Stimulated activated CD4-positive, alpha-beta T cell treated with anti-CD3 and anti-CD28 coated beads, Interleukin-2, amount 100 ng/mL, for 48 hours (primary cell): ENCODE measurements around the gene ACOX1.

ENCODE experiments used
- DNase-seq, 2 donors: peaks; one replicate each; pipeline ENCODE4 v3.0.0-alpha.2; 2020

ACOX1 gene

DNA sequence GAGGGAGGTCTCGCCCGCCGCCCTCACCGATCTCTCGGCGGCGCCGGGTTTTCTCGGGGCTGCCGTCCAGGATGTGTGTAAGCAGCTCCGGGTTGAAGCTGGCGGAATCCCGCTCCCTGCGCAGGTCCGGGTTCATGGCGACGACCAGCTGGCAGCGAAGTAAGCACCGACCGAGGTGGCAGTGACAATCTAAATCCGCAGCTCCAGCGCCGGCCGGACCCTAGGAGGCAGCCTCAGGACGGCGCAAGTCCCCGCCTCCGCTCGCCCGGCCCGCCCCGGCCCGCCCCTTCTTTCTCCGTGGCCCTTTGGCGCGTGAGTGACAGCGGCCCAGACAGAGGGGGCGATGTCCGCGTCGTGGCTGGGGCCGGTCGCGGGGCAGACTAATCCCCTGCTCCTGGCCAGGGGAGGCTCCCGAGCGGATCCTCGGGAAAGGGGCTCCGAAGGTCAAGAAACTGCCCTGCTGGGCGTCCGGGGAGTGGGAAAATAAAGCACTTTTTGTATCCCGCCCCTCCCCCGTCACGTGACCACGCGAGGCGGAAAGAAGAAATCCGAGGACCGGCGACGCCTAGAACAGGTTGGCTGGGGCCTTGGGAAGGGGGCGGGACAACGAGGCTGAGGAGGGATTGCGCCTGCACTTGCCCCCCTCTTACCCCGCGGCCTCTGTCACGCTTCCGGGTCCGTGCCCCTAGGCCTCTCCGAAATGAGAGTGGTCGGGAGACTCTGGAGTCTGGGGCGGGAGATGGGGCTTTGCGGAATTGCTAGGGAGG, at the start of gene ACOX1, which contains the start of gene TEN1:
Gene ACOX1, minus strand, starts transcription at position 229 of the 767 bp plus-strand sequence. Its CDS starts 93 bp downstream, at position 136.
Gene TEN1, plus strand, starts transcription at position 303 of the 767 bp plus-strand sequence. CDS start 6,953 bp downstream, outside the sequence.
- DNase-seq, result peak; percentile 92 to 96

DNA sequence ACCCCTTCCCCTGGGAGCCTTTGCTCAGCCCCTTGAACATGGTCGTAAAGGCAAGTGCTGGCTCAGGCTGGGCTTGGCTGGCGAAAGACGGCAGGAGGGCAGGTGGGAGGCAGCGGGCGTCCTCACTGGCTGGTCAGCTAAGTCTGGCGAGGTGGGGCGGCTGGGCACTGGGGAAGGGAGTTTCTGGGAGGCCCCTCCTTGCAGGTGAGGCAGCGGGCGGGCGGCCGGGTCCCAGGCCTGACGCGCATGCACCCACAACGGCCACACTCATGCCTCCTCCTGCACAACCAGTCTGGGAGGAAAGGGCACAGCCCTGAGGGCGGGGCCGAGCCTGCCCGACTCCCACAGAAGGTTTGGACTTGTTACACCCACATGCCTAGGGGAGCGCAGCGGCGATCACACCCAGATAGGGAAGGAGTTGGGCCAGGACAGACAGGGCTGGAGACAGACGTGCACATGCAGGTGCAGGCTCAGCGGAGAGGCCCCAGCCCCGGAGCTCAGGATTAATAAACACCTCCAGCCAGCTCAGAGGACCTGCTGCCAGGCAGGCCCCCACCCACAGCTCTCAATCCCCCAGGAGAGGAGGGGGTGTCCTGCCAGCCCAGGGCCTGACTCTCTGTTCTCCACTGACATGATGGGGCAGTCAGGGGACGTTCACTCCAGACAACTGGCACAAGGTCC, 48.3 kb upstream of the ACOX1 start, which contains the start of gene EVPL:
Gene EVPL, minus strand, starts transcription at position 148 of the 681 bp plus-strand sequence. Its CDS starts 108 bp downstream, at position 40.
- DNase-seq, result no peak

DNA sequence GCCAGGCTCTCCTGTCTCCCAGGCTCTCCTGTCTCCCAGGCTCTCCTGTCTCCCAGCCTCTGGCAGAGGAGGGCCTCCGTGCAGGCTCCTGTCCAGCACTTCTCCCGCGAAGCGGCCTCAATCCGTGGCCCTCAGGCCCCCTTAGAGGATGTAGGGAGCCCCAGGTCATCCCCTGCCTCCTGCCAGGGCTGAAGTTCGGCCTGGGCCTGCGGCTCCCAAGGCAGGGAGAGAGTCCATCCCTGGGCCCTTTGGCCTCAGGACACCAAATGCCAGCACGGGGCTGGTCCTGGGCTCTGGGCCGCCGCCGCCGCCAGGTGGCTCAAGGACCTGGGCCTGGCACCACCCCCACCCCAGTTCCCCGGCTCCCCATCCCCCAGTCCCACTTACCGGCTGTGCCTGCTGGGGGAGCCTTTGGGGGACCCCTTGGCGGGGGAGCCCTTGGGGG, 47.8 kb upstream of the ACOX1 start:
- DNase-seq, result no peak

- no peak for DNase-seq
Observed at GRCh38 chr17:76025294-76025693, 46.3 kb upstream of the ACOX1 start.

GRCh38 chr17:76024353-76024752, 45.4 kb upstream of the ACOX1 start:
- no peak for DNase-seq

GRCh38 chr17:76023900-76024237, 44.9 kb upstream of the ACOX1 start:
- DNase-seq, result no peak

DNA sequence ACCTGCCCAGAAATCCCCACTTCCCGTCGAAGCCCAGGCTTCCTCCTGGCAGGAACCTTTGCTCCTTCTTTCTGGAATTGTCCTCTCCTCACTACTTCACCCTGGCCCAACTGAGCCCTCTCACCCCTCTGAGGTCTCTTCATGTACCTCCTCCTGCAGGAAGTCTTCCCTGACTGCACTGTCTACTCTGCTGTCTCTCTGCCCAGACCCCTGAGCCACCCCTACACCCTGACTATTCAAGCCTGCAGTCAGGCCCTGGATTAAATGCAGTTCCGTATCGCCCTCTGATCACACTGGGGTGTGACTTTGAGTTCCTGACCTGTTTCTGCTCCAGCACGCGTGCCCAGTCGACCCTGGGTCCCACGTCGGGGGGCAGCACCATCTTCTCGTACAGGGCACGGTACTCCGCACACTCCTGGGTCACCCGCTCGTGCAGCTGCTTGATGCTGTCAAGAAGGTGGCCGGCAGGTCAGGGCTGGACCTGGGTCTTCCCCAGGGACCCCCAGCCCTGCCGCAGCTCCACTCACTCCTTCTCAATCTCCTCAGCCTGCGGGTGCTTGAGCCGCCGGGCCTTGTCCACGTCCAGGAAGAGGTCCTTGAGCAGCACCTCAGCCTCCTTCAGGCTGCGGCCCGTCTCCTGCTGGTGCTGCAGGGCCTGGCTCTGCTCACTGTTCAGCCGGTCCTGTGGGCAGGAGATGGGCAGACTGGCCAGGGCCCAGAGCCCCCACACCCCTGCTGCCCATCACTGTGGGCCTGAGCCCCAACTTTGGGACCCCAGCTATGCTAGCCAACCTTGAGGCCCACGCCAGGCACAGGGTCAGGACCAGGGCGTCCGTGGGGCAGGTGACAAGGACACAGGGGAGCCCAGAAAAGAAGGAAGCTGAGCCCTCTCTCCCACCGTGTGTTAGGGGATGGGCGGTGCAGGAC, 44.3 kb upstream of the ACOX1 start:
- DNase-seq, result no peak

- no peak for DNase-seq
Observed at GRCh38 chr17:76022285-76022684, 43.3 kb upstream of the ACOX1 start.

DNA sequence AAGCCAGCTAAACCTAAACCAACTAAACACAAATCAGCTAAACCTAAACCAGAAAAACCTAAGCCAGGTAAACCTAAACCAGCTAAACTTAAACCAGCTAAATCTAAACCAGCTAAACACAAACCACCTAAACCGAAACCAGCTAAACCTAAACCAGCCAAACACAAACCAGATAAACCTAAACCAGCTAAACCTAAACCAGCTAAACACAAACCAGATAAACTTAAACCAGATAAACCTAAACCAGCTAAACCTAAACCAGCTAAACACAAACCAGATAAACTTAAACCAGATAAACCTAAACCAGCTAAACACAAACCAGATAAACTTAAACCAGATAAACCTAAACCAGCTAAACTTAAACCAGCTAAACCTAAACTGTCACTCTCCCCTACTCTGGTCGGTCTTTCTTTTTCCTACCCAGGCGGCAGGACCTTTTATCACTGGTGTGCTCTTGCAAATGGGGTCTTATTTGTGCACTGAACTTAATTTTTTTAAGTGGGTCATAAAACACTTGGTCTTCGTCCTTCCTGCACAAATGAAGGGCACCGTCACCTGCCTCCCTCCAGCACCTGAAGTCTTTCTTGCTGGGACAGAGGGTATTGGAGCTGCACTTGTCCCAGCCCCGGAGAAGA, 41.0 kb upstream of the ACOX1 start:
- no peak for DNase-seq

DNA sequence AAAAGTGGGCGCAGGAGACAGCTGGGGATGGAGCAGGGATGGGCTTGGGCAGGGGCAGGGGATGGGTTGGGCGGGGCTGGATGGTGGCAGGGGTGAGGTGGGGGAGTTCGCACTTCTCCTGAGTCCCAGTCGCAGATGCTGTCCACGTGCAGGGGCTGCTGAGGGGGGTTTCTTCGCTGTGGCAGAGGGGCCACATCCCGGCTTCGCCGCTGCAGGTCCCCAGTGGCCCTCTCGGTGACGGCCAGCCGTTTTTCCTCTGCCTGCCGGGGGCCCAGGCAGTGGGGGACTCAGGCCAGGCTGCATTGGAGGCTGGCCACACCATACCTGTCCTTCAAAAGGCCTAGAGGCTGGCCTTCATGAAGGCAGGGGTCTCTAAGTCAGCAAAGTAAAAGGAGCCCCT, 39.8 kb upstream of the ACOX1 start:
- no peak for DNase-seq

DNA sequence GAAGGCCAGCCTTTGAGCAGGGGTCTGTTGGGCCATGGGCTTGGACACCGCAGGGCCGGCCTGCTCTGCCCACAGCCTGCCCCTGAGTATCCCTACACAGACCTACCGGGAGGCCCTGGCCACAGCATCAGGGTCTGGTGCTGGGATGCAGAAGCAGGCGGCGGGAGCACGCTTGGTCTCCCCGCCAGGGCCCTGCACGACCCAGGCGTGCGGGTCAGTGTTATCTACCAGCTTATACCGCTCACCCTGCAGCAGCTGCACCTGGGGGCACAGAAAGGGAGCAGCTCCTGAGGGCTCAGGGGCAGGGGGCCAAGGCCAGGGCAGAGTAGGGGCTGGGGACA, 39.3 kb upstream of the ACOX1 start:
- DNase-seq, result no peak

DNA sequence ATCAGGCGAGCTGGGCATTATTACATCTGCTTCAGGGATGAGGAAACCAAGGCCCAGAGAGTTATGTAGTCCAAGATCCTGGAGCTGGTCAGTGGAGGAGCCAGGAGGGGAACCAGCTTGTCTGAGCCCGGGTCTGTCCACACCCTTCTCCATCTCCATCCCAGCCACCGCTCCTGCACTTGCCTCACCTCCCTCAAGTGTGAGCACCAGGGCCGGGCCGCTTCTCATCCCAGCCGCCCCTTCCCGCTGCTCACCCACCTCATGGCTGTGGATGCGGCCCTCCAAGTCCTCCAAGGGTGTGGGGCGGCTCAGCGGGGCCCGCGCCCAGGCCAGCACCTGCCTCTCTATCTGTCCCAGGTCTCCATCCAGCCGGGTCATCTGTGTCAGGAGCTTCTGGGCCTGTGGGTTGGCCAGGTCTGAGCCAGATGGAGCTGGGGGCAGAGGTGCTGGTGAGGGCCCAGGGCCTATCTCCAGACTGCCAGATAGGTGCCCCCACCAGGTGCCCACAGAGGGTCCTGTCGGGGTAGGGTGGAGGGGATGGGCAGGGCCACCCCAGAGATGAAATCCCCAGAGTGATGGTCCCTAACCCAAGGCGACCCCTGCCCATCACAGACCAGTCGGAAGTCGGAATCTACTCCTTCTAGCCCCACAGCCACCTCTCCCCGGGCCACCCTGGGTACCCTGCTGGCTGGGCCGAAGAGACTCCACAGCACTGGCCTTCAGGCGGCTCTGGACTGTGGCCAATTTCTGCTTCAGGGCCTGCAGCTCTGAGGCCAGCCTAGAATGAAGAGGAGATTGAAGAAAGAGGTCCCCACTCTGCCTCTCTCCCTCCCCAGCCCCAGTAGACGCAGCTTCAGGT, 38.7 kb upstream of the ACOX1 start:
- DNase-seq, result no peak

DNA sequence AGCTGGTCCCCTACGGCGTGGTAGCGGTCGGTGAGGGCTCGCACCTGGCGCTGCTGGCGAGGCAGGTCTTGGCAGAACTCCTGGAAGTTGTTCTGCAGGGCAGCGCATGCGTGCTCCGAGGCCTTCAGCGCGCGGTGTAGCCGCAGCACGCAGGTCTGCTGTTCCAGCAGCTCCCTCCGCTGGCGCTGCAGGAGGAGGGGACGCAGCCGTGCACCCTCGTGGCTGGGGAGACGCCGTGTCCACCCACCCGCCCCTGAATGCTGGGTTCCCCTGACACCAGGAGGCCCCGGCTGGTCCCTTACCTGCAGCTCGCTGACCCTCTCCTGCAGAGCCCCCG, 35.9 kb upstream of the ACOX1 start:
- DNase-seq, result no peak

DNA sequence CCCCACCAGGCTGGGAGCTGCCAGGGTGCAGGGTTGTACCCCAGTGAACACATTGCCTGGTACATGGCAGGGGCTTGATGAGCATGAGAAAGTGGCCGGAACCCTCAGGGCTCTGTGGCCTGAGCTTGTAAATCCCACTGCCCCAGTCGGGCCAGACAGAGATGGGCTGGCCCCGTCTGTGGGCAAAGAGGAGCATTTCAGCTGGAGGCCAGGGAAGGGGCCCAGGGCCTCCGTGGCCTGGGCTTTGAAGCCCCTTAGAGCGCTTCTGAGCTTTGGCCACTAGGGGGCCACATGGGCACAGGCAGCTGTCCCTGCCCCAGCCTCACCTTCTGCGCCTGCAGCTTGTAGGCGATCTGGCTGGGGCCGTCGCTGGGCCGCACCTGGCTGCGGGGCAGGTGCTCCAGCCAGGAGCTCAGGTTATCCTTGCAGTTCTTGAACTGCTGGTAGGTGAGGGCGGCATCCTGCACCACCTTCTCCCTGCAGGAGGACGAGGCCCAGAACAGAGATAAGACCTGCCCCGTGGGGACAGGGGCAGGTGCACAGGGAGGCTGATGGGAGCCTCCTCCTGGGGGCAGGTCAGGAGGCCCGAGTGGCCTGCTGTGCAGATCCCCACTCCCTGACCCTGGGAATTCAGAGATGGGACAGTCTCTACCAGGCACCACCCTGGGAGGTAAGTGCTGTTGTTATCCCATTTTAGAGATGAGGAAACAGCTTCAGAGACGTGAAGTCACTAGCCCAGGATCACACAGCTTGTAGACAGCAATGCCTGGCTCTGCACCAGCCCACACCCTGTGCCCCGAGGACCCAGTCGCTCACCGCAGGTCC, 35.3 kb upstream of the ACOX1 start:
- peak; percentile 75 to 79 for DNase-seq

DNA sequence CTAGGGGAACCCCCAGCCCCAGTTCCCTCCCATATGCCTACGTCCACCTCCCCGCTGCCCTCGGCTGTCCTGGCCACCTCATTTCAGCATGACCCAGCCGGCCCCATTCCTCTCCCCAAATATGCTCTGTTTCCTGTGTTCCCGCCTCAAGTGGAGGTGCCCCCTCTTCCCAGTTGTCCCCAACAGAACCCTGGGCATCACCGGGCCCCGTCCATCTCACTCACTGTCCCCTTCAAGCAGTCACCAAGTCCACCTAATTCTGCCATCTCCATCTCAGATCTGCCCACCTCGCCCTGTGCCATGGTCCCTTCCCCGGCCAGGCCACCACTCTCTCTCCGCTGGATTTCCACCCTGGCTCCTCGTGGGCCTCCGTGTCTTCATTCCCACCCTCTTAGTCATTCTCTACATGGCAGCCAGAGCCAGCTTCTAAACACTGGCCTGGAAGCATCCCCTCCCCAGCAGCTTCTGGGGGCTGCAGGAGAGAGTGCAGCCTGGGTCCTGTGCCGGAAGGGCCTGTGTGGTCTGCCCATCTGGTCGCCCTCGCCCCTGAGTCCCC, 34.5 kb upstream of the ACOX1 start:
- no peak for DNase-seq

DNA sequence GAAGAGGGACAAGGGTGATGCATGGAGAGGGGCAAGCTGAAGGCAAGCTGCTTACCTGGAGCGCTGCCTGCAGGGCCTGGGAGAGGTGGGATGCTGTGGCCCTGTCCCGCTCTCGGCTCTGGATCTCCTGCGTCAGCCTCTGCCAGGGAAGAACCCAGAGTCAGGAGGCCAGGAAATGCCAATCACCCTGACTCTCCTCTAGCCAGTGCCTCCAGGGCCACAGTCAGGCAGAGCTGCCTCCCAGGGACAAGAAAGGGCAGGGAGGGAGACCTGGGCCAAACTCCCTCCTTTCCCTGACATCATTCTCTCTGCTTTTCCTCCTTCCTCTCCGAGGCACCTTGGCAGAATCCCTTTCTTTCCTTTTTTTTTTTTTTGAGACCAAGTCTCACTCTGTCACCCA, 33.0 kb upstream of the ACOX1 start:
- no peak for DNase-seq

DNA sequence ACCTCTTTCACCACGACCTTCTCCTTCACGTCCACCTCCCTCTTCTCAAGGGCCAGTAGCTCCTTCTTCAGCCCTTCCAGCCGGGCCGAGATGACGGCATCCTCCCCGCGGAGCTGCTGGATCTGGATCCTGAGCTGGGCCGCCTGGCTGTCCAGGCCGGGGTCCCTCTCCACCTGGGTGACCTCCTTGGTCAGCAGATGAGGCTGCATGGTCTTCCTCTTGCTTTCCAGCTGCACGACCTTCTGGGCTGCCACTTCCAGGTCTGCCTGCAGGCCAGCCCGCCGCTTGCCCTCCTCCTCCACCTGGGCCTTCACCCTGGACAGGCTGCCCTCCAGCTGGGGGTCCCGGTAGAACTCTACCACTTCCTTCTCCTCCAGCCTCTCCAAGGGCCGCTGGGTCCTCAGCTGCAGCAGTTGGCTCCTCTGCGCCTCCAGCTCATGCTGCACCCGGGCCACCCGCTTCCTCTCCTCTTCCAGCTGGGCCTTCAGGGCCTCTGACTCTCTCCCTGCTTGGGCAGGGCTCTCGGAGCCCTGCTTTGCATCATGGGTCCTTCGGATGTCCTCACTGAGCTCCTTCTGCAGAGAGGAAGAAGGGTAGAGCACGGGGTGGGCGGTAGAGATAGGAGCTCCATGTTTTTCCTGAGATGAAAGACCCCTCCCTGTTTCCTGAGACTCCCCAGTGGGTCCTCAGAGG, 31.1 kb upstream of the ACOX1 start:
- no peak for DNase-seq

DNA sequence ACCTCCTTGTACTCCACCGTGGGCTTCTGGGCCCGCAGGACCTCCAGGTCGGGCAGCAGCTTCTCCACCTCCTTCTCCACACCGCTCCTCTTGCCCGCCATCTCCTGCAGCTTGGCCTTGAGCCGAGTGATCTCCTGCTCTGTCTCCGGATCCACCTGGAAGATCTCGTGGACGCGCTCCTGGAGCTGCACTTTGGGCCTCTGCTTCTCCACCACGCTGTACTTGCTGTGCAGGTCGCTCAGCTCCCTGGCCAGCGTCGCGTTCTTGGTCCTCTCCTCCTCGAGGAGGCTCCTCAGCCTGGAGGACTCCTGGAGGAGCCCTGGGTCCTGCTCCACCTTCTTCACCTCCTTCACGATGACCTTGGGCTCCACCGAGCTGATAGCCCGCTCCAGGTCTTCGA, 30.5 kb upstream of the ACOX1 start:
- DNase-seq, result no peak

- no peak for DNase-seq
Observed at GRCh38 chr17:76008630-76009425, 29.9 kb upstream of the ACOX1 start.
